HEK293 (cell line): ENCODE measurements around the gene CCL14.

Experiments used
- CTCF ChIA-PET: fragments of 350-600 bp; formaldehyde crosslinking; extraction: SDS; loops from one replicate; lab custom pipeline; 2021; ENCODE audit warnings: antibody characterized with exemption; lab: Yijun Ruan, JAX
- POLR2A ChIA-PET: fragments of 300-600 bp; formaldehyde crosslinking; extraction: SDS; loops from one replicate; lab custom pipeline; 2020; ENCODE audit warnings: antibody characterized with exemption, inconsistent platforms; lab: Yijun Ruan, JAX
- H3K27ac ChIP-seq: fragments of 200-500 bp; sonication (Bioruptor generic); 2 replicates; pipeline ENCODE4 v1.5.1; 2014; ENCODE audit warnings: low read depth, low read length, control low read depth, inconsistent platforms; ENCODE audit errors: extremely low read depth
- H3K36me3 ChIP-seq, 2 experiments: fragments of 200-500 bp in 1 of 2; sonication (Bioruptor generic) in 1 of 2; 1 replicate in 1 of 2; 2 replicates in 1 of 2; pipeline ENCODE4 v1.5.1; 2014 to 2017; ENCODE audit warnings: inconsistent platforms in 2 of 2, low read length in 2 of 2; ENCODE audit not compliant: control insufficient read depth in 2 of 2, insufficient read depth in 1 of 2
- H3K4me1 ChIP-seq: fragments of 200-500 bp; sonication (Bioruptor generic); 2 replicates; pipeline ENCODE4 v1.5.1; 2014; ENCODE audit warnings: mild to moderate bottlenecking, low read length, inconsistent platforms; ENCODE audit not compliant: control insufficient read depth, insufficient read depth
- H3K4me3 ChIP-seq: 2 replicates; pipeline ENCODE4 v1.5.1; 2011; ENCODE audit warnings: low read depth, mild to moderate bottlenecking, control low read depth, low read length, moderate library complexity
- H3K9me3 ChIP-seq: fragments of 200-500 bp; sonication (Bioruptor generic); 2 replicates; pipeline ENCODE4 v1.5.1; 2014; ENCODE audit warnings: low read depth, low read length, inconsistent platforms; ENCODE audit not compliant: control insufficient read depth, insufficient read depth
- CTCF ChIP-seq: fragments of 450-650 bp; formaldehyde crosslinking; IDR thresholded peaks from 2 replicates; pipeline ENCODE4 v1.5.1; 2016; ENCODE audit warnings: missing biosample characterization, missing genetic modification characterization
- EGR2 ChIP-seq: fragments of 450-650 bp; formaldehyde crosslinking; IDR thresholded peaks from 2 replicates; pipeline ENCODE4 v1.5.1; 2016; ENCODE audit warnings: low read depth, missing biosample characterization, missing genetic modification characterization
- ELK4 ChIP-seq: IDR thresholded peaks from 2 replicates; pipeline ENCODE4 v1.6.1; 2011; ENCODE audit warnings: mild to moderate bottlenecking, low read depth, low read length, borderline replicate concordance
- GLIS2 ChIP-seq: fragments of 450-650 bp; formaldehyde crosslinking; IDR thresholded peaks from 2 replicates; pipeline ENCODE4 v1.5.1; 2016; ENCODE audit warnings: missing biosample characterization, missing genetic modification characterization
- HOXC10 ChIP-seq: sonication (generic); formaldehyde crosslinking; IDR thresholded peaks from 2 replicates; pipeline ENCODE4 v1.8.1; 2023; ENCODE audit warnings: mild to moderate bottlenecking, missing genetic modification reagents
- KLF17 ChIP-seq: fragments of 450-650 bp; formaldehyde crosslinking; IDR thresholded peaks from 2 replicates; pipeline ENCODE4 v1.5.1; 2016; ENCODE audit warnings: missing biosample characterization, missing genetic modification characterization
- SP2 ChIP-seq: fragments of 450-650 bp; formaldehyde crosslinking; IDR thresholded peaks from 2 replicates; pipeline ENCODE4 v1.5.1; 2016; ENCODE audit warnings: missing biosample characterization, missing genetic modification characterization
- ZBTB11 ChIP-seq: fragments of 450-650 bp; formaldehyde crosslinking; conservative IDR thresholded peaks from 2 replicates; pipeline ENCODE4 v1.5.1; 2016; ENCODE audit warnings: low read depth, missing biosample characterization, missing genetic modification characterization
- ZBTB44 ChIP-seq: fragments of 450-650 bp; IDR thresholded peaks from 2 replicates; pipeline ENCODE4 v1.5.1; 2018; ENCODE audit warnings: missing biosample characterization, mild to moderate bottlenecking, missing genetic modification characterization
- ZBTB48 ChIP-seq: fragments of 450-650 bp; formaldehyde crosslinking; IDR thresholded peaks from 2 replicates; pipeline ENCODE4 v1.5.1; 2016; ENCODE audit warnings: missing biosample characterization, missing genetic modification characterization
- ZFHX2 ChIP-seq: fragments of 450-650 bp; formaldehyde crosslinking; conservative IDR thresholded peaks from 2 replicates; pipeline ENCODE4 v1.5.1; 2016; ENCODE audit warnings: missing biosample characterization, missing genetic modification characterization
- ZFP41 ChIP-seq: fragments of 450-650 bp; formaldehyde crosslinking; IDR thresholded peaks from 2 replicates; pipeline ENCODE4 v1.5.1; 2016; ENCODE audit warnings: missing biosample characterization, missing genetic modification characterization, borderline replicate concordance
- ZFP69B ChIP-seq: fragments of 450-650 bp; formaldehyde crosslinking; IDR thresholded peaks from 2 replicates; pipeline ENCODE4 v1.5.1; 2016; ENCODE audit warnings: missing biosample characterization, missing genetic modification characterization
- ZNF10 ChIP-seq: fragments of 450-650 bp; formaldehyde crosslinking; IDR thresholded peaks from 2 replicates; pipeline ENCODE4 v1.5.1; 2017; ENCODE audit warnings: missing biosample characterization, missing genetic modification characterization
- ZNF24 ChIP-seq: fragments of 450-650 bp; formaldehyde crosslinking; IDR thresholded peaks from 2 replicates; pipeline ENCODE4 v1.5.1; 2016; ENCODE audit warnings: missing biosample characterization, missing genetic modification characterization
- ZNF292 ChIP-seq: fragments of 450-650 bp; formaldehyde crosslinking; IDR thresholded peaks from 2 replicates; pipeline ENCODE4 v1.5.1; 2016; ENCODE audit warnings: low read depth, missing biosample characterization, missing genetic modification characterization, borderline replicate concordance
- ZNF362 ChIP-seq: fragments of 450-650 bp; formaldehyde crosslinking; IDR thresholded peaks from 2 replicates; pipeline ENCODE4 v1.5.1; 2016; ENCODE audit warnings: missing biosample characterization, missing genetic modification characterization
- ZNF423 ChIP-seq: fragments of 450-650 bp; formaldehyde crosslinking; IDR thresholded peaks from 2 replicates; pipeline ENCODE4 v1.5.1; 2016; ENCODE audit warnings: missing biosample characterization, missing genetic modification characterization
- ZNF571 ChIP-seq: fragments of 450-650 bp; formaldehyde crosslinking; IDR thresholded peaks from 2 replicates; pipeline ENCODE4 v1.5.0; 2017; ENCODE audit warnings: missing biosample characterization, missing genetic modification characterization
- ZNF623 ChIP-seq: fragments of 450-650 bp; formaldehyde crosslinking; IDR thresholded peaks from 2 replicates; pipeline ENCODE4 v1.5.1; 2016; ENCODE audit warnings: missing biosample characterization, missing genetic modification characterization
- ZNF660 ChIP-seq: fragments of 450-650 bp; IDR thresholded peaks from 2 replicates; pipeline ENCODE4 v1.5.1; 2018; ENCODE audit warnings: missing biosample characterization, mild to moderate bottlenecking, missing genetic modification characterization

CCL14 gene

GRCh38 chr17:35949401-35949800, 37.1 kb downstream of the CCL14 start (continued):
- TF ChIP-seq ZFP69B (tag by site-specific recombination): no peak
- TF ChIP-seq ZBTB11 (tag by site-specific recombination): no peak
- TF ChIP-seq ZNF292 (tag by site-specific recombination): no peak
- TF ChIP-seq ZNF571 (tag by site-specific recombination): no peak
- no peak for TF ChIP-seq ZFHX2 (tag by site-specific recombination)
- TF ChIP-seq, all 188 proteins: peak for 0

- Histone ChIP-seq H3K9me3 (no peaks in the 10 kb centered on the region), H3K36me3 (no peaks in the 10 kb centered on the region), H3K4me1 (peaks cover 6% of the 10 kb centered on the region; the same call in 1 of the 2 replicates), H3K27ac (no peak overlapping the region), H3K4me3 (no peak overlapping the region)
- POLR2A ChIA-PET: no interaction called here
- CTCF ChIA-PET: interaction anchor here (0.6 to 5.4 kb wide), 20 partner anchors 10 to 660 kb away, joined by 3 to 29 read pairs (median 4); no protein-coding TSS in a partner anchor
- TF ChIP-seq ZNF10 (tag by site-specific recombination): no peak
- TF ChIP-seq GLIS2: no peak
- TF ChIP-seq HOXC10 (CRISPR knock-in tag): no peak
- no peak for TF ChIP-seq SP2 (tag by site-specific recombination)
- TF ChIP-seq ELK4: no peak
- no peak for TF ChIP-seq ZNF423 (tag by site-specific recombination)
- TF ChIP-seq ZNF24 (tag by site-specific recombination): no peak
- TF ChIP-seq ZBTB44 (tag by site-specific recombination): no peak
- no peak for TF ChIP-seq CTCF (tag by site-specific recombination)
- TF ChIP-seq ZFP41 (tag by site-specific recombination): no peak
Observed at GRCh38 chr17:35948092-35948491, 38.4 kb downstream of the CCL14 start.

- POLR2A ChIA-PET: no interaction called here
- TF ChIP-seq ZNF660 (0 out of 2 replicates have a peak, but pooled peaks have one; percentile 57), ZBTB48 (tag by site-specific recombination) (peak; percentile 58; the same call in 1 of the 2 replicates), ZNF623 (tag by site-specific recombination) (no peak), ZNF362 (peak; percentile 90), KLF17 (tag by site-specific recombination) (no peak), CTCF (tag by site-specific recombination) (peak; percentile 67; the same call in 1 of the 2 replicates), EGR2 (peak; percentile 76; the same call in 1 of the 2 replicates)
Observed at GRCh38 chr17:35947156-35947585, 39.4 kb downstream of the CCL14 start.

More at GRCh38 chr17:35947156-35947585, 39.4 kb downstream of the CCL14 start:
- Histone ChIP-seq H3K9me3 (no peaks in the 10 kb centered on the region), H3K36me3 (no peaks in the 10 kb centered on the region), H3K4me1 (peaks cover 6% of the 10 kb centered on the region; the same call in 1 of the 2 replicates), H3K4me3 (no peak overlapping the region), H3K27ac (no peak overlapping the region)
- CTCF ChIA-PET: interaction anchor here (0.6 to 5.4 kb wide), 18 partner anchors 9 to 1168 kb away, joined by 3 to 29 read pairs (median 4); no protein-coding TSS in a partner anchor
